Erythroblast (primary cell): ENCODE measurements around the gene POLR3GL.

ENCODE experiments used
- GATA1 ChIP-seq: IDR thresholded peaks from 2 replicates; pipeline ENCODE4 v1.6.1; 2011; ENCODE audit warnings: low read depth, mild to moderate bottlenecking, control low read depth, low read length, moderate library complexity
- POLR2A ChIP-seq: IDR thresholded peaks from 2 replicates; pipeline ENCODE4 v1.6.1; 2011; ENCODE audit warnings: mild to moderate bottlenecking, low read length

DNA sequence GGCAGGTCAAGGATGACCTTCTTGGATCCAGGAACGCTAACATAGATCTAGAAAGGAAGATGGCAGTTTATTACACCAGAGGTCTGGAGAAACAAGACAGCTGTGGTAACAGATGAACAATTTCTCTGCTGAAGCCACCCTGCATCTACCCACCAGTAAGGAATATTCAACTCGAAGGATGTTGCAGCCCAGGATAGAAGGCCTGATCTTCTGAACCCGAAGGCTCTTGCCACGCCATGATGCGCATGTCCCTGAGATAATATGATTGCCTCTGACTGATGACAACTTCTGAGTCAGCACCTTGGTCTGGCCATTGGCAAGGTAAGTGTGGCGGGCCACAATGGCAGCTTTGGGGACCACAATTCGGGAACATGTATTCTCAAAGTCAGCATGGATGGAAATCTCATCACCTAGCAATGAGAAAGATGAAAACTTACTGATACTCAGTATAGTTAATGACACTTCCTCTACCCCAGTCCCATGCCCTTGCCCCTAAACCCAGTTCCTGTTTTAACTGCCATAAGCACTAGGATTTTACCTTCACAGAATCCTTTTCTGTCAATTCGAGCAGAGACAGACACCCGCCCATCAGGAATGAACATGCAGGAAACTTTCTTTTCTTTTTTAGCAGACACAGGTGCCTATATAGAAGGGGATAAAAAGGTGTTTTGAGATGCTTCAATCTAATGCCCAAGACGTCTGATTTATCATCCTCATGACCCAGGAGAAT, 30.1 kb downstream of the POLR3GL start:
- TF ChIP-seq POLR2A (peak; percentile 67), GATA1 (no peak)
